ENCODE measurements around the gene RAB10. TPM values are rescaled to one million over a fixed set of nuclear protein-coding genes. Genes with fewer than 3 reads are reported as not detected.

The RAB10 gene
- total and polyA plus RNA-seq, 2 of the 4 experiments (the other 2 are of a cell fraction): 30.1 to 77.1 TPM

DNA sequence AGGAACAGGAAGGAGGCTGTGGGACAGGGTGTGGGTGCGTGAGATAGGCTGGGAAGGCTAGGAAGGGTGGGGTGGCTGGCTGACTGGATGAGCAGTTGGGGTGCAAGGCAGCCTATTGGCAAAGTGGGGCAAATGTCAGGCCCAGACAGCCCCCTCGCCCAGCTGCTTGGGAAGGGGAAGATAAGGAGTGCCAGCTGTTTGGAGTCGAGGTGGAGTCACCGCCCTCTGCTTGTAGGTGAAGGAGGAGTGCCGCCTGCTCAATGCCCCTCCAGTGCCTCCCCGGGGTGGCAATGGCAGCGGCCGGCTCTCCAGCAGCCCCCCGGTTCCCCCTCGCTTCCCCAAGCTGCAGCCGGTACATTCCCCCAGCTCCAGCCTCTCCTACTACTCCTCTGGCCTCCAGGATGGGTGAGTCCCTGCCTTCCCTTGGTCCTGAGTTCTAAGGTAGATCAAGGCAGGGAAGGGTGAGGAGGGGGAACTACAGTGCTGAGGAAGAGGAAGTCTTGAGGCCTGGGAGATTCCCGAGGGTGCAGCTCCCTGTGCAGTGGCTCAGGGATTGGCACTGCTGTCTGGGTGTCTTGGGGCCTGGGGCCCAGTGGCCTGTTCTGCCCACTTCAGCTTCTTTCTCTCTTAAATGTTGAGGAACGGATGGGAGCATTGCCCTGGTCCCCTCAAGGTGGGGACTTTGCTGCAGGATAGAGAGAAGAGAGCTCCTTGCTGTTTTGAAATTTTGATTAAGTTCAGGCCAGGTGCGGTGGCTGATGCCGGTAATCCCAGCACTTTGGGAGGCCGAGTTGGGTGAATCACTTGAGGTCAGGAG lies 152.3 kb downstream of the RAB10 start:
- H3K79me1 ChIP-seq (ENCODE audit: low read depth in 1 of 2, low read length in 2 of 2): no peaks in the 10 kb centered on the region
- no peak overlapping the region for H2BK15ac ChIP-seq (ENCODE audit: low read depth, low read length)
- no peaks in the 10 kb centered on the region for H3K9me3 ChIP-seq (ENCODE audit: control insufficient read depth, insufficient read depth, low read length)
- peaks cover 10% of the 10 kb centered on the region for H3K36me3 ChIP-seq (ENCODE audit: control insufficient read depth, insufficient read depth, low read length)
- no peak overlapping the region; the same call in 1 of the 2 replicates for H2AK5ac ChIP-seq (ENCODE audit: low read depth, low read length)
- CTCF ChIA-PET: no interaction called here
- H2BK20ac ChIP-seq (ENCODE audit: low read depth, low read length): no peak overlapping the region
- no peak overlapping the region for H2BK5ac ChIP-seq (ENCODE audit: low read depth, low read length, poor library complexity, severe bottlenecking)
- H3K56ac ChIP-seq (ENCODE audit: extremely low read depth, insufficient read depth, low read length): no peak overlapping the region
- H3K9me1 ChIP-seq (ENCODE audit: insufficient read depth, low read length): peaks cover 10% of the 10 kb centered on the region; the same call in 1 of the 2 replicates
- H4K8ac ChIP-seq (ENCODE audit: low read depth in 2 of 2, low read length in 2 of 2): no peak overlapping the region
- H3K18ac ChIP-seq (ENCODE audit: low read depth, low read length): no peak overlapping the region
- H4K91ac ChIP-seq (ENCODE audit: insufficient read depth, low read depth, low read length): no peak overlapping the region
- H3K27ac ChIP-seq (ENCODE audit: insufficient read depth, low read length): no peak overlapping the region
- H3K4me3 ChIP-seq (ENCODE audit: insufficient read depth, low read depth, low read length): no peak overlapping the region
- POLR2A ChIA-PET (ENCODE audit: unreplicated experiment): interaction anchor here (1.1 kb wide), 1 partner anchor 8 kb away, joined by 3 read pairs; no protein-coding TSS in a partner anchor
- in situ Hi-C loops (cut with MboI; ENCODE audit: low sequenced_read_pairs): no loop called here
- no peak overlapping the region for H3K14ac ChIP-seq (replicated peaks; ENCODE audit: low read depth, low read length)
- no peak overlapping the region for H3K4ac ChIP-seq (ENCODE audit: low read depth, low read length)
- no TSS peak for BruUV-seq (replicated peaks)
- H3K9ac ChIP-seq (ENCODE audit: low read depth, low read length): no peak overlapping the region
- intact Hi-C loops (cut with micrococcal nuclease): no loop called here
- 86% methylated on average over 4 of the region's 16 CpGs; no CpG with 5 or more reads in 1 of the 2 experiments for WGBS, 2 experiments (ENCODE audit: extremely low coverage in 2 of 2, insufficient read length in 1 of 2)
- dilution Hi-C loops (cut with HindIII; ENCODE audit: low sequenced_read_pairs, unreplicated experiment): no loop called here
- H4K5ac ChIP-seq (ENCODE audit: low read depth, low read length): no peak overlapping the region
- H2AK9ac ChIP-seq (replicated peaks; ENCODE audit: low read depth, low read length, poor library complexity): peak overlapping the region; percentile 81
- ATAC-seq (ENCODE audit: low read depth): no peak
- H3K4me1 ChIP-seq (ENCODE audit: control insufficient read depth, insufficient read depth, low read length): no peaks in the 10 kb centered on the region
- H3K23ac ChIP-seq (ENCODE audit: low read depth, low read length): no peak overlapping the region
- no peaks in the 10 kb centered on the region; the same call in 1 of the 2 replicates for H3K27me3 ChIP-seq (ENCODE audit: control insufficient read depth, insufficient read depth, low read length)
- H4K20me1 ChIP-seq (ENCODE audit: insufficient read depth, low read length): 0 out of 2 replicates have a peak, but pooled peaks cover 3% of the 10 kb centered on the region
- DNase-seq: no peak
- H3K4me2 ChIP-seq (ENCODE audit: low read depth, low read length): peak overlapping the region; percentile 50; the same call in 1 of the 2 replicates
- no peak overlapping the region for H2BK120ac ChIP-seq (ENCODE audit: low read depth, low read length)
- no peak for TF ChIP-seq MAFK (IDR thresholded peaks at IDR 0.05; ENCODE audit: low read depth, low read length)
- no peak for TF ChIP-seq FOS (IDR thresholded peaks at IDR 0.05; ENCODE audit: low read depth, low read length)
- TF ChIP-seq RFX5 (IDR thresholded peaks at IDR 0.05; ENCODE audit: low read depth, low read length): no peak
- TF ChIP-seq RAD21 (IDR thresholded peaks at IDR 0.05; ENCODE audit: low read length): no peak
- no peak for TF ChIP-seq ELK1 (IDR thresholded peaks at IDR 0.05; ENCODE audit: borderline replicate concordance, low read depth, low read length)
- no peak for TF ChIP-seq MAZ (IDR thresholded peaks at IDR 0.05; ENCODE audit: borderline replicate concordance, low read depth, low read length)
- TF ChIP-seq CHD1 (IDR thresholded peaks at IDR 0.05; ENCODE audit: low read depth, low read length): no peak
- TF ChIP-seq NFE2L2 (IDR thresholded peaks at IDR 0.05; ENCODE audit: low read depth, low read length): no peak
- no peak for TF ChIP-seq BHLHE40 (IDR thresholded peaks at IDR 0.05; ENCODE audit: low read depth, low read length)
- H2AFZ ChIP-seq (replicated peaks; ENCODE audit: low read length, poor library complexity): peak overlapping the region; percentile 11
